Measurements from ENCODE around the gene MORN1.

Gene MORN1

GRCh38 chr1:2286923-2287322 is 104.4 kb downstream of the MORN1 start:
- no peak for TF ChIP-seq CTCF (conservative IDR thresholded peaks at IDR 0.05; ENCODE audit: low read depth, low read length)
- H3K4me3 ChIP-seq (ENCODE audit: low read length), result no peak overlapping the region
- DNase-seq (ENCODE audit: low read depth), result no peak

- no peak overlapping the region for H3K4me3 ChIP-seq (ENCODE audit: low read length)
- no peak for TF ChIP-seq CTCF (conservative IDR thresholded peaks at IDR 0.05; ENCODE audit: low read depth, low read length)
- no peak for DNase-seq (ENCODE audit: low read depth)
These were observed 106.4 kb downstream of the MORN1 start for GRCh38 chr1:2284932-2285331.

- no peak for TF ChIP-seq CTCF (conservative IDR thresholded peaks at IDR 0.05; ENCODE audit: low read depth, low read length)
- H3K4me3 ChIP-seq (ENCODE audit: low read length), result no peak overlapping the region
- DNase-seq (ENCODE audit: low read depth), result no peak
These were observed 107.1 kb downstream of the MORN1 start for GRCh38 chr1:2283991-2284895.

GRCh38 chr1:2283371-2283990 is 107.9 kb downstream of the MORN1 start:
- no peak overlapping the region for H3K4me3 ChIP-seq (ENCODE audit: low read length)
- no peak for TF ChIP-seq CTCF (conservative IDR thresholded peaks at IDR 0.05; ENCODE audit: low read depth, low read length)
- DNase-seq (ENCODE audit: low read depth), result no peak

GRCh38 chr1:2282556-2283270 is 108.6 kb downstream of the MORN1 start:
- TF ChIP-seq CTCF (conservative IDR thresholded peaks at IDR 0.05; ENCODE audit: low read depth, low read length), result no peak
- DNase-seq (ENCODE audit: low read depth), result no peak
- no peak overlapping the region for H3K4me3 ChIP-seq (ENCODE audit: low read length)

- peak; percentile 32 for DNase-seq (ENCODE audit: low read depth)
- TF ChIP-seq CTCF (conservative IDR thresholded peaks at IDR 0.05; ENCODE audit: low read depth, low read length), result no peak
- H3K4me3 ChIP-seq (ENCODE audit: low read length), result no peak overlapping the region
These were observed 111.5 kb downstream of the MORN1 start for GRCh38 chr1:2279817-2280216.
